Non-pigmented ciliary epithelial cell (primary cell): ENCODE measurements around the gene SHANK3.
A peak's percentile ranks its signal among the peaks of the same experiment; 100 is the strongest.

Source experiments
- DNase-seq: peaks from one replicate; pipeline ENCODE4 v3.0.0-alpha.2; 2010; ENCODE audit warnings: low read depth

Gene SHANK3

DNA sequence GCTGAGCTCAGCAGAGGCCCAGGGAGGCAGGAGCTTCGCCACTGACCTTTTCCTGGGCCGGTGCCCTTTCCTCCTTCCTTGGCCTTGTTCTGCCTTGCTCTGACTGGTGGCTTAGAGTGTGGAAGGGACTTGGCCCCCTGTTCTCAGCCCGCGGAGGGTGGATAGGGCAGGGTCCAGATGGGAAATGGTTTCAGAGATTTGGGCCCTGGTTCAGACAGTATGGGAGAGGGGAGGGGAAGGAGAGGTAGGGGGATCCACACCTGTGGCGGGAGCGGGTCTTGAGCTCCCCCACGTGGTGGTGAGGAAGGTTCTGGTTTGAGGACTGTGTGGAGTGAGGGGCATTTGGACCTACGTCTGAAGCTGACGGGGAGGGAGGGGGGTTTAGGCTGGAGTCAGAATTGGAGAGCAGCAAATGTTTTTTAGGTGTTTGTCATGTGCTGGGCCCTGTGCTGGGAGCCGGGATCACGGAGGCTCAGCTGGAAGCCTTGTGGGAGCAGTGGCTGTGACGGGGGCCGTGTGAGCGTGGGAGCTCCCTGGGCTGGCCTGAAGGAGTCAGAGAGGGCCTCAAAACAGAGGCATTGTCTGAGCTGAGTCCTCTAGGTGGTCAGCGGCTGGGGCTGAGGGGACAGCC, 27.2 kb downstream of the SHANK3 start:
- no peak for DNase-seq

GRCh38 chr22:50700387-50701075, 27.9 kb downstream of the SHANK3 start:
- no peak for DNase-seq

DNA sequence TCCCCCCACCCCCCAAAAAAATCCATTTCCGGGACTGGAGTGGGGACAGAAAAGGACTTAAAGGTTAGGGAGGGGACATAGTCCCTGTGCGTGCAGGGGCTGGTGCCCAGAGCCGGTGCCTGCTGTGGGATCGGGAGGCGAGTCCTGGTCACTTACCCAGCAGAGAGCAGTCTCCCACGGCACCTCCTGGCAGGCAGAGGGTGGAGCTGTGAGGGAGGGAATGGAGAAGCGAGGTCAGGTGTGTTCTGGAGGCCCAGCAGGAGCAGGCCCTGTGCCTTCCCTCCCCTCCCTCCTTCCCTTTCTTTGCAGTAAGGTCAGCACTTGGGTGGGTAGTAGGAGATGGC, 28.4 kb downstream of the SHANK3 start:
- no peak for DNase-seq

DNA sequence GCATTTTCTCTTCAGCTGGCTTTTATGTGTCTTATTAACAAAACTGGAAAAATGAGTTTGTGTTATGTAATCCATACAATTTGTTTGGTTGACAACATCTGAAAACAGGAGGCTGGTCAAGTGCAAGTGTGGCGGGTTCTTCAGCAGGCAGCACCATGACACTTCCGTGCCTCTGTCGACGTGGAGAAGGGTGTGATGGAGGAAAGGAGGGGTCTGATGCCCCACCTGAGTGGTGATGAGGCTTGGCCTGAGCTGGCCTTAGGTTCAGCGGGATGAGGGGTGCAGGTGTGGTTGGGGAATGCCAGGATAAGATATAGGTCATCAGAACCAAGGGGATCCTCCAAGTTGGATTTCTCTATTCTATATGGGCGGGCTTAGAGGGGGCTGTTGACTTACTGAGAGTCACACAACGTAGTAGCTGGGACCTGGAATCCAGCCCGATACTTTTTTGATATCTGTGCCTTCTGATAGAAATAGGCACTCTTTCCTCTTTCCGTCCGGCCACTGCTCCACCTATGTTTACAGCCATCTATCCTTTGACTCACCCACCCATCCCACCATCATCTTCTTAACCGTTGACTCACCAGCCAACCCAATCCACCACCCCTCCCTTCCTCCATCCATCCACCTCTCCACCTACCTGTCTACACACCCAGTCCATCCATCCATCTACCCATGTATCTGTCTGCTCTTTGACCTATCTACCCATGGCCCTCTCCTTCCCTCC, 29.0 kb downstream of the SHANK3 start:
- DNase-seq, result no peak

DNA sequence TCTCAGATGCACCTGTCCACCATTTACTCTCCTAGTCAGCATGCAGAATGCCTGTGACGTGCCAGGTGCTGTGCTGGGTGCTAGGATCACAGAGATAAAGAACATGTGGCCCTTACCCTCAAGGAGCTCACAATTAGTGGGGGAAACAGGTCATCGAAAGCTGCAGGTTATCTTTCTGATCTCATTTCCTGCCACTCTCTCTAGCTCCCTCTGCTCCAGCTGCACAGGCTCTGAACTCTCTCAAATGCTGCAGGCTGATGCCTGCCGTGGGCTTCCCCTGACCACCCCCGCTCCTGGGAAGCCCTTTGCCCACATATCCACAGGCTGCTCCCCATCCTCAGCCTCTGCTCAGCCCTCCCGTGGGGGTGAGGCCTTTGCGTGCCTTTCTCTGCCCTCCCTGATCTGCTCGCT, 29.6 kb downstream of the SHANK3 start:
- DNase-seq, result no peak

DNA sequence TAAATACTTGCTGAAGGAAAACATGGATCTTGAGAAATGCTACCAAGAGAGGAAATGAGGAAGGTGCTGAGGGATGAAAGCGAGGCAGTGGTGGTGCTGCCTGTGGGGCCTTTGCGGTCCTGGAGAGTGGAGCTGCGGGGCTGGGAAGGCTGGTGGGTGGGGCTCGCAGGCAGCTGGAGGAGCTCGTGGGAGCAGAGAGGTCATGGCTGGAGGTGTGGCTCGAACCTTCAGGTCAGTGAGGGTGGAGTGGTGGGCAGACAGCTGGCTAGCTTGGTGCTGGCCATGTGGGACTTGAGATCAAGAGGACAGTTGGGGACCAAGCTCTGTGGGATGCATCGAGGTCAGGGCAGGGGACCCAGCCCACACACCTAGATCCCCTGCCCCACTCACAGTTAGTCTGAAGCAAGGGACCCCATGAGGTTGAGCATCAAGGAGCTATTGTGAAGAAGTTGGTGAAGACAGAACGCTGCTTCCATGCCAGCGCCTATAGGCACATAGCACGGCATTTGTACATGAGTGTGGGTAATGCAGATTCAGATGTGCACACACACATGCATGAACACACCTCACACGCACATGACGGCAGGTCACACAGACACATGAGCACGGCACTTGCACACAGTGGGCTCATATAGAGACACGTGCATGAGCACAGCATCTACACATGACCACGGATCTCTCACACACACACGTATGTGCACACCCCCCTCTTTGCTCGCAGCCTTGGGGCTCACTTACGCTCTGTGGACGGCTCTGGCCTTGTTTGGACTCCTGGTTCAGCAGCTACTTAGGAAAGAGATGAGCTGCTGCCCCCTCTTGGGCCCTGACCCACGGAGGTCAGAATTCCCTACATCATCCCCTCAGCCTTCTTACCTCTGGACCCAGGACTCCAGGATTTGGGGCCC, 30.4 kb downstream of the SHANK3 start:
- no peak for DNase-seq

DNA sequence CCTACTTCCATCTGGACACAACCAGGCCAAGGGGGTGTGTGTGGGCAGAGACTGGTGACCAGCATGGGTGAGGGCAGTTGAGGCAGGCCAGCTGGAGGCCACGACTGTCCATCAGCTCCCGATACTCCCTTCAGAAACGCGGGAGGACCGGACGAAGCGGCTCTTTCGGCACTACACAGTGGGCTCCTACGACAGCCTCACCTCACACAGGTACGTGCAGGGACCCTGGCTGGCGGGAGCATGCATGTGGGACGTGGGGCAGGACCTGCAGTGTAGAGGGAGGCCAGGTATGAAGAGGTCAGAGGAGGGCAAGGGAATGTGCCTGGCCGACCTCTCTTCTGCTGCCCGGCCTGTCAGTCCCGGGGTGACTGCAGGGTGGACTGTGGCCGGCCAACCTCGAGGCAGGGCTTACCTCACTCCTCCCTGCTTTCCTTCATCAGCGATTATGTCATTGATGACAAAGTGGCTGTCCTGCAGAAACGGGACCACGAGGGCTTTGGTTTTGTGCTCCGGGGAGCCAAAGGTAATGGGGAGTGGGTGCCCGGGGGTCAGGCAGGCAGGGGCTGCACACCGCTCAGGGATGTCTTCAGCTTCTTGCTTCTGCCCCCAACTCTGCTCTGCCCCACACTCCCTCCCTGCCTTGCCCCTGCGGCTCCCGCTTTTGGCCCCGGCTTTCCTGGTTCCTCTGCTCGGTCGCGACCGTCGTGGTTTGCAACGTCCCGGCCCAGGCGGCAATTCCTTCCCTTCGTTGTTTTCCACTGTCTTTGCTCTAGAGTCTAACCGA, 31.3 kb downstream of the SHANK3 start:
- no peak for DNase-seq

GRCh38 chr22:50704510-50705218, 32.0 kb downstream of the SHANK3 start:
- no peak for DNase-seq

DNA sequence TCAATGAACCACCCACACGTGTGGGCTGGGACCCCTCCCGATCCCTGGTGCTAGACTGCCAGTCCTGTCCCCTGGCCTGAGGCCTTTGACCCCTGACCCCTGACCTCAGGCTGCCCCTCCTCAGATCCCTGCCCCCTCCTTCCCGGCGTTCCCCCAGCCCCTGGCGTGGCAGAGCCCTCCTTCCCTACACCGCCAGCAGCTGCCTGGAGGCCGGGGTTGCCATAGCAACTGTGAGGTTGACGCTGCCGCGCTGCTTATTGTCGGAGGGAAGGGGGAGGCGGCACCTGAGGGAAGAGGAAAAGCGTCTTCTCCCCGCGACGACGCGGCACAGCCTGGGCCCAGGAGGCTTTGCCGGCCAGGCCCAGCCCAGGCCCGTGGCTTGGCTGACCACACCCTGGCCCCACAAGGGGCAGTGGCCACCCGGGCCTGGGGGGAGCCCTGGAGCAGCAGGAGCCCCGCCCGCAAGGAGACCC, 32.6 kb downstream of the SHANK3 start:
- DNase-seq, result peak; percentile 44

DNA sequence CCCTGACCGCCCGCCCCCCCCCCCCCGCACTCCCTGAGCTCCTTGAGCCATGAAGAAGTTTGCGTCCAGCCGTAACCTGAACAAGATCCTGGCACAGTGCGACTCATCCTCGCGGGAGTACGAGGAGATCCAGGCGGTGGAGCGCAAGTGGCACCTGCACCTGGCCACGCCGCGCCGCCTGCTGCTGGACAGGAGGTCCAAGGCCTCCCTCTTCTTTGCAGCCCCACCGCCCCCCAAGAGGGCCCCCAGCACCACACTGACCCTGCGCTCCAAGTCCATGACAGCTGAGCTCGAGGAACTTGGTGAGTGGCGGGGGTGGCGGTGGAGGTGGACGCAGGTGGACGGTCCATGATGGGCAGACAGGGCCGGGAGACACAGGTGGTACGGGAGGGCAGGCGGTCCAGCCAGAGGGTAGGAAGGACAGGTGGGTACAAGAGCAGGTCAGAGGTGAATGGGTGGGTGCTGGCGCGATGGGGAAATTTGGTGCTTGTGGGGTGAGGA, 33.3 kb downstream of the SHANK3 start:
- no peak for DNase-seq

DNA sequence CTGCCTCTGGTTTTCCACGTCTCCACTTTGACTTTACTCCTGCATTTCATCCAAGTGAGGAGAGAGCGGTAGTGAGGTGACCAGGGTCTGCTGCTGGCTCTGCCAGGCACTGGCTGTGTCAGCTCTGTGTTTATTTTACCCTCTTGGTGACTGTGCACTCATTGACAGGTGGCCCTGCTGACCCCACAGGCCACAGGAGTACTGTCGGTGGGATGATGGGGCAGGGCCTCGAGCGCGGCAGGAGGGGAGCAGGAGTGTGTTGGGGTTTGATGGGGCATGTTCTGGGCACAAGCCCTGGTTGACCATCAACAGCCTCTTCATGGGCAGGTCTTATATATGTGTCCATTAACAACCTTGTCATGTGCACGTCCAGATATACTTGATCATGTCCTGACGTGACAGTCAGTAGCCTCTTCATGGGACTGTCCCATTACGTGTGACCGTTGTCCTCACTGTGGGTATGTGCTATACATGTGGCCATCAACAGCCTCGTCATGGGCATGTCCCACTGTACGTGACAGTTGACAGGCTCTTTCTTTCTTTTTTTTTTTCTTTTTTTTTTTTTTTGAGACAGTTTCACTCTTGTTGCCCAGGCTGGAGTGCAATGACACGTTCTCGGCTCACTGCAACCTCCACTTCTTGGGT, 34.0 kb downstream of the SHANK3 start:
- no peak for DNase-seq

DNA sequence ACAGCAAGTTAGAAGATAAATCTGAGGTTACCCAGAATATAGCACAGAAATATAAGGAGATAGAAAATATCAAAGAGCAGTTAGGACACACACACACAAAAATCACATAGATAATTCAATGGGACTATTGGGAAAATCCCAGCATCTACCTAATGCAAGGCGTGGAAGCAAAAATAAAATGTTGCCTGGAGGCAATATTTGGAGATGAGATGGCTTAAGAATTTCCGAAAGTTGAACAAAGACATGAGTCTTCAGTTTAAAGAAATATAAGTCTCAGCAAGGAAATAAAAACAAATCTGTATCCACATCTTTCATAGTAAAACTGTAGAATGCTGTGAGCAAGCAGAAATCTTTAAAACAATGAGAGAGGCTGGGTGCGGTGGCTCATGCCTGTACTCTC, 35.9 kb downstream of the SHANK3 start:
- no peak for DNase-seq

- no peak for DNase-seq
Observed at GRCh38 chr22:50708996-50709395, 36.4 kb downstream of the SHANK3 start.

DNA sequence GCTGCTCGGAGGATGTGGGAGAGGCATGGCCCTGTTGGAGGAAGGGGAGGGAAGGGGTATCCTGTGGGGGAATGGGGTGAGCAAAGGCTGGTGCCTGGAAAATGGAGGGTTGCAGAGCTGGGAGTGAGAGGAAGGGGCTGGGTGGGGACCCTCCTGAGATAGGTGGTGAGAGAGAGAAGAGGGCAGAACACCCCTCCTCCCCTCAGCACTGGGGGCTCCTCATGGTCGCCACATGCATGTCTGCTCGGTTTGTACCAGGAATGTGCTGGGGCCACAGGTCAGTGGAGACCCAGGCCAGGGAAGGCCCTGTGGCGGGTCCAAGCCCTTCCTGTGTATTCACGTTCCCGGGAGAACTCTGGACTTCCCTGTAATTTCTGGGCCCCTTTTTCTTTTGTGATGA, 37.6 kb downstream of the SHANK3 start:
- no peak for DNase-seq

DNA sequence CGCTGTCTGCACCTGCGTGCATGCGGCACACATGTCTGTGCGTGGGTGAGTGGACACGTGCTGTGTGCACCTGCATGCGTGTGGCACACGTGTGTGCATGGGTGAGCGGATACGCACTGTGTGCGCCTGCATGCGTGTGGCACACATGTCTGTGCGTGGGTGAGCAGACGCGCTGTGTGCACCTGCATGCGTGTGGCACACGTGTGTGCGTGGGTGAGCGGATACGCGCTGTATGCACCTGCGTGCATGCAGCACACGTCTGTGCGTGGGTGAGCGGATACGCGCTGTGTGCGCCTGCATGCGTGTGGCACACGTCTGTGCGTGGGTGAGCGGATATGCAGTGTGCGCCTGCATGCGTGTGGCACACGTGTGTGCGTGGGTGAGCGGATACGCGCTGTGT, 38.3 kb downstream of the SHANK3 start:
- no peak for DNase-seq

DNA sequence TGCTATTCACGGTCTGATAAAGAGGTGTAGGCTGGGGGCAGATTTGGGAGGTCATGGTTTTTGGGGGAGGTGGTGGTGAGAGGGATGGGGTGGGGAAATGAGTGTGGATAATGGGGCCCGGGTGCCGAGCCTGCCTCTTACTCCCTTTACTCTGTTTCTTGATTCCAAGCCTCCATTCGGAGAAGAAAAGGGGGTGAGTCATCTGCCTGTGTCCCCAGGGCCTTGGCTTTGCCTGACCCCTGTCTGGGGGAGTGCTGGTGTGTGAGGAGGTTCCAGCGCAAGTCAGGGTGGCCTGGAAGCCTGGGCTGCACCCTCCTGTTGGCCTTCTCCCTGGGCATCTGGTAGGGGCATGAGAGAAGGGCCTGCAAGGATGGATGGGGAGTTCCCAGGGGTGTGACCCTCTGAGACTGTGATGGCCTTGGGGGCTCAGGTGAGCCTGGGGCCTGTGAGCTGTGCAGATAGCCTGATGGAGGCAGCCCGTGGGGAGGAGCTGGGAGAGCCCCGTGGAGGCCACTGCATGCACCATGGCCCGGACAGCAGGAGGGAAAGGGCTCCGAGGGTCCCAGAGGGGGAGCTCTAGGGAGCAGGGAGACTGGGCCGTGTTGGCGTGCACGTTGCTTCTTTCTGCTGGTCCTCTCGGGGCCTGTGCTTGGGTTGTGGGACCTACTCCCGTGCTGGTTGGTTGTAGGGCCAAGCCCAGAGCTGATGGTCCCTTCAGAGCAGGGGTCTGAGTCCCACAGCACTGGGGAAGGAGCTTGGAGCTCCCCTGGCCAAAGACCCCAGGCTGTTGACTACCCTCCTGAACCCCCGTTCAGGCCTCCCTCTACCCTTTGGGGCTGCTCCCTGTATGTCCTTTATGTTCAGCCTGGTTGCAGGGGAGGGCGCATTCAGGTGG, 39.1 kb downstream of the SHANK3 start:
- DNase-seq, result no peak

DNA sequence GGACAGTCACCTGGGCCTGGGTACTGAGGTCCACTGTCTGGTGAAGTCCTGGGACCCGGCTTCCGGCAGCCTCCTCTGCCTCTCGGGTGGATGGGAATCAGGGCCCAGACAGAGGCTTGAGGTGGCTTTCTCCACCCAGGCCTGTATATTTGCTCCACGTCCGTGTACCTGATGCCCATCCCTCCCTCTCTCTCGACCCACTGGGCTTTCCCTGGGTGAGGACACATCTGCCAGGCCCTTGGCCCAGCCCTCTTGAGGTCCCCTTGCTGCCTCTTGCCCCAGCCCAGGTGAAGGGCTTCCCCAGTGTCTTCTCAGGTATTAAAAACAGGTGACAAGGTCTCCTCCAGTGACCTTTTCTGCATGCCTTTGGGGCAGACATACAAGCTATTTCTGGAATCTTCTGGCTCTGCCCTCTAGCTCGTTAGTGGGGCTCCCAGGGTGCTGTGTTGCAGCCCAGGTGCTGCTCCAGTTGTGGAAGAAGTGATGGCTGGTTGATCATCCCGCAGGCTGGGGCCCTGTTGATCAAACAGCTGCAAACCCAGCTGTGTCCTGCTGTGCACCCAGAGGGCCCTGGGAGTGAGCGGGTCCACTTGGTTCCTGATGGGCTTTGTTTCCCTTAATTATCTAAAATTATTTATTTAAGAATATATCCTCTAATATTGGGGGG, 39.9 kb downstream of the SHANK3 start:
- DNase-seq, result no peak

DNA sequence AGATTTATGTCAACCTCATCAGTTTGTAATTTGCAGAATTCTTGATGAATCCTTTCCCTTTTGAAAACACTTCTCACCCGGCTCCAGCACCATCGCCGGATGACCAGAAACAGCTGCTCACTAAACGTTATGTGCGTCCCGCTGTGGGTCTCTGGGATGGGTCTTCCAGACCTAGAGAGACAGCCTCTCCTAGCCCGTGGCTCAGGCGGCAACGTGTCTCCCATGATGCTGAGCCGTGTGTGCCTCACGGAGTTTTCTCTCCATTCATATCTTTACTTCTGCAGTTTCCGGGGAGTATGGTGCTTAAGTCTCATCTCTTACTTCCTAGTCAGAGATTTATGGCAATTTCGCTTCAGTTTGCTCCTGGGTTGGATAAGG, 40.4 kb downstream of the SHANK3 start:
- no peak for DNase-seq
